Kidney (tissue), 14 donors: ENCODE measurements around the gene PEAK3. TPM values are rescaled to one million over a fixed set of nuclear protein-coding genes. Genes with fewer than 3 reads are reported as not detected.

ENCODE experiments used
- DNase-seq, 5 donors: peaks; one replicate each; pipeline ENCODE4 v3.0.0-alpha.2; 2013 to 2020
- FAIRE-seq: peaks from 2 replicates; lab custom pipeline; 2012; peaks lifted over from hg19 to GRCh38; lab: Jason Lieb, UNC
- H3K27ac ChIP-seq, 2 donors: one replicate each; pipeline ENCODE4 v1.7.0; 2013; ENCODE audit warnings: low read depth in 2 of 2, low read length in 2 of 2, inconsistent platforms in 1 of 2
- H3K27me3 ChIP-seq: one replicate; pipeline ENCODE4 v1.7.1; 2013; ENCODE audit warnings: low read length, inconsistent platforms; ENCODE audit not compliant: control insufficient read depth, insufficient read depth
- H3K36me3 ChIP-seq, 3 donors: one replicate each; pipeline versions ENCODE4 v1.7.0 to v1.7.1; 2013; ENCODE audit warnings: low read length in 3 of 3, control low read depth in 1 of 3, inconsistent platforms in 1 of 3; ENCODE audit not compliant: insufficient read depth in 3 of 3, control insufficient read depth in 2 of 3
- H3K4me1 ChIP-seq, 3 donors: one replicate each; pipeline versions ENCODE4 v1.7.0 to v1.7.1; 2013; ENCODE audit warnings: low read length in 3 of 3, inconsistent platforms in 1 of 3, low read depth in 1 of 3; ENCODE audit not compliant: control insufficient read depth in 2 of 3, insufficient read depth in 2 of 3
- H3K4me3 ChIP-seq, 3 donors: one replicate each; pipeline versions ENCODE4 v1.7.0 to v1.8.1; 2013; ENCODE audit warnings: low read length in 3 of 3, control low read depth in 1 of 3, inconsistent platforms in 1 of 3
- H3K9ac ChIP-seq, 3 donors: one replicate each; pipeline versions ENCODE4 v1.7.0 to v1.7.1; 2013; ENCODE audit warnings: low read length in 3 of 3, control low read depth in 1 of 3, inconsistent platforms in 1 of 3
- H3K9me3 ChIP-seq, 3 donors: one replicate each; pipeline versions ENCODE4 v1.7.0 to v1.7.1; 2013; ENCODE audit warnings: low read length in 3 of 3, control low read depth in 1 of 3, inconsistent platforms in 1 of 3; ENCODE audit not compliant: control insufficient read depth in 2 of 3, insufficient read depth in 1 of 3
- intact Hi-C: fragments of 100-400 bp; cut with DNase I; formaldehyde crosslinking; loops from one replicate; pipeline ENCODE4 v1.11.1; 2022
- polyA plus RNA-seq: library from polyadenylated mRNA; stranded (reverse); fragments of 350-450 nt; fragmentation: Illumina TruSeq; extraction: RNeasy Lipid Tissue Mini Kit (QIAGEN cat#74804); gene quantifications from one replicate; pipeline ENCODE4 v1.2.3, GENCODE V29; 2014; ENCODE audit warnings: low read depth, low replicate concordance; ENCODE audit not compliant: insufficient read depth
- total RNA-seq: library from RNA; stranded (reverse); fragmentation: NEBNext Ultra II Directional; extraction: Animal tissue kit (Norgen Biotek cat#: 25700); gene quantifications from one replicate; pipeline ENCODE4 v1.2.1, GENCODE V29; 2021
- TF ChIP-seq, protein P1 (sequence below): IDR thresholded peaks from 3 replicates; pipeline ENCODE4 v1.5.1; 2012; ENCODE audit warnings: mild to moderate bottlenecking, moderate library complexity, borderline replicate concordance; ENCODE audit not compliant: insufficient read depth; ENCODE audit errors: extremely low read depth
- donor health status: control.
- donor health status: control.
- donor health status: control.
- donor health status: control.
- donor health status: control.
- donor health status: DM: yes; HTN: yes; CAD: no.
- donor health status: Normal renal cell carcinoma (clear cell type).

The PEAK3 gene
- total and polyA plus RNA-seq, 2 donors from 2014 or later, result 2.1 TPM; not detected in 1

DNA sequence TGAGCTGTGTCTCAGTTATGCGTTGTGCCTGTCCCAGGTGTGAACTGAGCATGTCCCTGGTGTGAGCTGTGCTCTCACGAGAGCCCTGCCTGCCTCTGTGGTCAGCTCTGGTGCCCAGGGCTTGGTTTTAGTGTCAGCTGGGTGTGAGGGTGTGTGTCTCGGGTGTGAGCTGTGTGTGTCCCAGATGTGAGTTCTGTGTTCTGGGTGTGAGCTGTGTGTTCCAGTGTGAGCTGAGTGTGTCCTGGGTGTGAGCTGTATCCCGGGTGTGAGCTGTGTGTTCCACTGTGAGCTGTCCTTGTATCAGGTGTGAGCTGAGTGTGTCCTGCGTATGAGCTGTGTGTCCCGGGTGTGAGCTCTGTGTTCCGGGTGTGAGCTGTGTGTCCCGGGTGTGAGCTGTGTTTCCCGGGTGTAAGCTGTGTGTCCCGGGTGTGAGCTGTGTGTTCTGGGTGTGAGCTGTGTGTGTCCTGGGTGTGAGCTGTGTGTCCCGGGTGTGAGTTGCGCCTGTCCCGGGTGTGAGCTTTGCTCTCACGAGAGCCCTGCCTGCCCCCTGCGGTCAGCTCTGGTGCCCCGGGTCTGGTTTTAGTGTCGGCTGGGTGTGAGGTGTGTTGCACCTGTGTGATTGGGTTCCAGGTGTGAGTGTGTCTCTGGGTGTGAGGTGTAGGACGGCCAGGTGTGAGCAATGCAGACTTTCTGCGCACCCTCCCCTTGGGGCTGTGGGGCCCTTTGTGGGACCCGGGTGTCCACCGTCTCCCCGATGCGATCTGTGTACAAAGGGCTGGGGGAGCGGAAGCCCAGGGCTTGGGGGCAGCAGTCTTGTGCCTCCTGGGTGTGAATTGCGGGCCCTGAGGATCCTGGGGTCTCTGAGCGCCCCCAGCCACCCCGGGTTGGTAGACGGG lies 7.1 kb upstream of the PEAK3 start:
- Histone ChIP-seq H3K27me3 (peaks cover 18% of the 10 kb centered on the region), H3K4me1 (peaks cover 0 to 15% (median 0%) of the 10 kb centered on the region in 3 donors), H3K9me3 (no peaks in the 10 kb centered on the region), H3K27ac (no peak overlapping the region), H3K9ac (no peak overlapping the region), H3K36me3 (no peaks in the 10 kb centered on the region), H3K4me3 (no peak overlapping the region)
- TF ChIP-seq, protein P1, sequence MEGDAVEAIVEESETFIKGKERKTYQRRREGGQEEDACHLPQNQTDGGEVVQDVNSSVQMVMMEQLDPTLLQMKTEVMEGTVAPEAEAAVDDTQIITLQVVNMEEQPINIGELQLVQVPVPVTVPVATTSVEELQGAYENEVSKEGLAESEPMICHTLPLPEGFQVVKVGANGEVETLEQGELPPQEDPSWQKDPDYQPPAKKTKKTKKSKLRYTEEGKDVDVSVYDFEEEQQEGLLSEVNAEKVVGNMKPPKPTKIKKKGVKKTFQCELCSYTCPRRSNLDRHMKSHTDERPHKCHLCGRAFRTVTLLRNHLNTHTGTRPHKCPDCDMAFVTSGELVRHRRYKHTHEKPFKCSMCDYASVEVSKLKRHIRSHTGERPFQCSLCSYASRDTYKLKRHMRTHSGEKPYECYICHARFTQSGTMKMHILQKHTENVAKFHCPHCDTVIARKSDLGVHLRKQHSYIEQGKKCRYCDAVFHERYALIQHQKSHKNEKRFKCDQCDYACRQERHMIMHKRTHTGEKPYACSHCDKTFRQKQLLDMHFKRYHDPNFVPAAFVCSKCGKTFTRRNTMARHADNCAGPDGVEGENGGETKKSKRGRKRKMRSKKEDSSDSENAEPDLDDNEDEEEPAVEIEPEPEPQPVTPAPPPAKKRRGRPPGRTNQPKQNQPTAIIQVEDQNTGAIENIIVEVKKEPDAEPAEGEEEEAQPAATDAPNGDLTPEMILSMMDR, result no peak
- DNase-seq (no peak), FAIRE-seq (no peak)
- intact Hi-C loops, result no loop called here

DNA sequence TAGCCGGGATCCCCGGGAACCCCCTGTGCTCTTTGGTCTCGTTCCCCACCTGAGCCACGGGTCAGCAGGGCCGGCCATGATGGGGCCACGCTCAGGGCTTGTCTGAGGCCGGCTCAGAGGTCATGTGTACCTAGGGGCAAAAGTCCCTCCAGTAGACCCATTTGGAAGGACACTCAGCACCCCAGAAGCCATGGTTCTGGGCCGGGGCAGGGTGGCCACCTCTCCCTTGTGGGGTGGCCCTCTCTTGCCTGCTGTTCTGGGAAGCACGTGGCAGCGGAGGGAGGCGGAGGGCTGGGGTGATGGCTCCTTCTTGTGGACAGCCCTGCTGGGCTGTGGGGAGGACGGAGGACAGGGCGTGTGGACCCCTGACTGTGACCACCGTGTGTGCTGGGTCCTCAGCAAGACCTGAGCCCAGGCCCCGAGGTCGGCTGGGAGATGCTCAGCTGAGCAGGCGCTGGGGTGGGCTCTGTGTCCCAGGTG lies 6.4 kb upstream of the PEAK3 start:
- FAIRE-seq (no peak), DNase-seq (no peak)
- TF ChIP-seq, protein P1, result no peak
- intact Hi-C loops, result no loop called here
- Histone ChIP-seq H3K9ac (no peak overlapping the region), H3K4me1 (peaks cover 0 to 15% (median 0%) of the 10 kb centered on the region in 3 donors), H3K27me3 (peaks cover 16% of the 10 kb centered on the region), H3K36me3 (no peaks in the 10 kb centered on the region), H3K9me3 (no peaks in the 10 kb centered on the region), H3K27ac (no peak overlapping the region), H3K4me3 (no peak overlapping the region)

DNA sequence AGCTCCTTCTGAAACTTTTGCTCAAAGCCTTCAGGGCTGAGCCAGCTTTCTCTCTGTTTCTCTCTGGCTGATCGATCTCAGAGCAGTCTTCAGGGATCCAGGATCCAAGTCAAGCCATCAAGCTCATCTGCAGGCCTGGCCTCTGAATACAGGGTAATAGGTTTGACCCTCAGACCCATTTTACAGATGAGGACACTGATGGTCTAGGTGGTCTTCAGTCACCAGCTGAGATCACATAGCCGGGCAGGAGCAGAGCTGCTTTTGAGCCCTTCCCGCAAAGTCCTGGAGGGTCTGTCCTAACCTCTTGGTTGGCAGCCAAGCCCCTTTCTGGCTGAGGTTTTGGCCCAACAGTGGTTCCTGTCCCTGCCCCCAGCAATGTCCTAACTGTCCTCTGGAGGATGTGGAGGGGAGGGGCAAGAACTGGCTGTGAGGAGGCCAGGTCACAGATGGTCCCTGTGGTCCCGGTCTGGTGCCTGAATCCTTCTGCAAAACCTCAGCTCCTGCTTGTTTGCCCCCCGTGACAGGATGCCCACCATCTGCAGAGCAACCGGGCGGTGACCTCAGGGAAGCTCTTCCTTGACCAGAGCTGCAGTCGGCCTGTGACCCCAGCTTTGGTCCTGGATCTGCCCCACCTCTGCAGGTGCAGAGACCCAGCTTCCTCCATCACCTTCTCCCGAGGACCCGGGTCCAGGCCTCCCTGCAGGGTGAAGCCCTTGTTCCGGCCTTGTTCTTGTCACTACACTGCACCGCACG lies 5.8 kb upstream of the PEAK3 start:
- H3K36me3 ChIP-seq, result no peaks in the 10 kb centered on the region
- DNase-seq (no peak), FAIRE-seq (no peak)
- TF ChIP-seq, protein P1, result no peak
- H3K4me1 ChIP-seq, result peaks cover 0 to 15% (median 0%) of the 10 kb centered on the region in 3 donors
- H3K27me3 ChIP-seq, result peaks cover 16% of the 10 kb centered on the region
- no peak overlapping the region for H3K4me3 ChIP-seq
- H3K27ac ChIP-seq, result no peak overlapping the region
- no peaks in the 10 kb centered on the region for H3K9me3 ChIP-seq
- H3K9ac ChIP-seq, result no peak overlapping the region
- intact Hi-C loops, result no loop called here
